Bladder microvascular endothelial cell (primary cell): ENCODE measurements around the gene SAMD4B. TPM values are rescaled to one million over a fixed set of nuclear protein-coding genes. Genes with fewer than 3 reads are reported as not detected.

Experiments
- total RNA-seq: library from RNA; depleted of rRNA; stranded (reverse); fragments of >200 nt; gene quantifications from 2 replicates; pipeline ENCODE4 v1.2.3, GENCODE V29; 2014

Gene SAMD4B, protein sequence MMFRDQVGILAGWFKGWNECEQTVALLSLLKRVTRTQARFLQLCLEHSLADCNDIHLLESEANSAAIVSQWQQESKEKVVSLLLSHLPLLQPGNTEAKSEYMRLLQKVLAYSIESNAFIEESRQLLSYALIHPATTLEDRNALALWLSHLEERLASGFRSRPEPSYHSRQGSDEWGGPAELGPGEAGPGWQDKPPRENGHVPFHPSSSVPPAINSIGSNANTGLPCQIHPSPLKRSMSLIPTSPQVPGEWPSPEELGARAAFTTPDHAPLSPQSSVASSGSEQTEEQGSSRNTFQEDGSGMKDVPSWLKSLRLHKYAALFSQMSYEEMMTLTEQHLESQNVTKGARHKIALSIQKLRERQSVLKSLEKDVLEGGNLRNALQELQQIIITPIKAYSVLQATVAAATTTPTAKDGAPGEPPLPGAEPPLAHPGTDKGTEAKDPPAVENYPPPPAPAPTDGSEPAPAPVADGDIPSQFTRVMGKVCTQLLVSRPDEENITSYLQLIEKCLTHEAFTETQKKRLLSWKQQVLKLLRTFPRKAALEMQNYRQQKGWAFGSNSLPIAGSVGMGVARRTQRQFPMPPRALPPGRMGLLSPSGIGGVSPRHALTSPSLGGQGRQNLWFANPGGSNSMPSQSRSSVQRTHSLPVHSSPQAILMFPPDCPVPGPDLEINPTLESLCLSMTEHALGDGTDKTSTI
- 23.3 and 39.3 TPM in 2 replicates for total RNA-seq

DNA sequence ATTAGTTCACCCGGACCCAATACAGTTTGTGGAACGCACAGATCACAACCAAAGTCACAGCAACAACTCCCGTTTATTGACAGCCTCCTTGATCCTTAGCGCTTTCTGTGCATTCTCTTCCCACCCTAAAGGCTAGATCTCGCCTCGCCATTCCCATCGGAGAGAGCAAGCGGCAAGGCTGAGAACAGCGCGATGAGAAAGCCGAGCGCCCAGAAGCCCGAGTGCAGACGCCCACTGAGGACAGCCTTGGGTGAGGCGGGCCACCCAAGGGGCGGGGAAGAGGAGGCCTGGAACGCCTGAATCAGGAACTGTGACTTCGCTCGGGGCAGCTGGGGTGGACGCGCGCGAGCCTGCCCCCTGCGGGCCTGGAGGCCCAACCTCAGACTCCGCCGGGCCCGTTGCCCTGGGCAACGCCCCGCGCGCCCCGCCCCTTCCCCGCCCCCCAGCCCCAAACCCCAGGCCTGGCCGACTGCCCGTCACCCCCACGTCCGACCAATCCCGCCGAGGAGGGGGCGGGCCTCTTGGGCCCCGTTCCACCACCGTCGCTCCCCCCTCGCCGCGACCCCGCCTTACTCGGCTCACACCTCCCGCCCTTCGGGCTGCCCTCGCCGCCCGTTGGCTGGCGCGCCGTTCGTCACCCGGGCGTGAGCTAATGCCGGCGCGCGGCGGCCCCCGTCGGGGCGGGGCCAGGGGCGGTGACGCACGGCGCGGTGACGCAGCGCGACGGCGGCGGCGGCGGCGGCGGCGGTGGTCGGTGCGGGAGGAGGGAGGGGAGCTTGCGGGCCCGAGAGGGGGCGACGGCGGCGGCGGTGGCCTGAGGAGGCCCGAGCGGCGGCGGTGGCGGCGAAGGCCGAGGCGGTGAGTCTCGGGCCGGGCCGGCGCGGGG lies at the start of gene SAMD4B:
TSS of gene SAMD4B (plus strand) at position 703 of the 886 bp plus-strand sequence. CDS start 14,473 bp downstream, outside the sequence.

DNA sequence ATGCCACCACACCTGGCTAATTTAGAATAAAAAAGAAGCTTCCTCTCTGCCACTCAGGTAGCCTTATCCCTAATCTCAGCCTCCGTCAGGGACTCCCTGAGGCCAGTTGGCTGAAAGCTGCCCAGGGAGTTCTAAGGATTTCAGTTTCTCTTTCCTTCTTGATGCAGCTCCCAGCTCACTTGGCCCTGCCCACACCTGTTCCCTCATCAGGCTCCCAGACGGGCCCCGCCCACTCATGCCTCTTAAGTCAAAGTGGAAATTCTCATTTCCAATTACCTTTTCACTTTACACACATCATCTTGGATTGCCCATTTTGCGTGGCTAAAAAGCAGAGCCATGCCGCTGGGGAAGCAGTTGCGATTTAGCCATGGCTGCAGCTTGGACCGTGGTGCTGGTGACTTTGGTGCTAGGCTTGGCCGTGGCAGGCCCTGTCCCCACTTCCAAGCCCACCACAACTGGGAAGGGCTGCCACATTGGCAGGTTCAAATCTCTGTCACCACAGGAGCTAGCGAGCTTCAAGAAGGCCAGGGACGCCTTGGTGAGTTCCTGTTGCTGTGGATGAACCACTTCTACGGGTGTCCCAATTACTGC lies 46.1 kb upstream of the SAMD4B start, which contains the start of gene IFNL1:
TSS of gene IFNL1 (plus strand) at position 353 of the 591 bp plus-strand sequence. CDS start at position 368, 15 bp downstream.

DNA sequence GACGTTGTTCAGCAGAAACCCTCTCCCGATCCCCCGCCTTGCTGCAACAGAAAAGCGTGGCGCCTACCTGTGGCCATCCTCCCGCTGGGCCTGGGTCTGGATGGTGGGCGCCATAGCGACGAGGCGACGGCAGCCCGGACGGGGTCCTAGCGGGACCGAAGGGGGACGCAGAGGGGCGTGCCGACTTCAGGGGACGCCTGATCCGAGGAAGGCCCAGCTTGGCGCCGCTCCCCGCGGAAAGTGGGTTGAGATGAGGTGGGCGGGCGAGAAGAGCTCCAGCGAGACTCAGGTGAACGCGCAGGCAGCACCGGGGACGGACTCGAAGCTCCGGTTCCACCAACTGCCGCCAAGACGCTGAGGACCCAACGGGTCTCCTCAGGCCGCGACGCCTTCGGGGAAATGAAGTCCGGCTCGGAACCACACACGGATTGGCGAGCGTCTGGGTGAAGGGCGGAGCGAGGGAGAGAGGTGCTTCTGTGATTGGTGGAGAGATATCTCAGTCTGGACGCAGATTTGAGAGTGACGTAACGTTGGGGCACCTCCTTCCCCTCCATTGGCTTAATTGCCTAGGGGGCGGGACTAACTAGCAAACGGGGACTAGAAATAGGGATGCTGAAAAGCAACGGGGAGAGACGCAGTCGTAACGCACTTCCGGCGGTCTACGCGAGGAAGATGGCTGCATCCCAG lies 48.7 kb downstream of the SAMD4B start, which contains the start of the genes MED29 and PAF1:
TSS of gene MED29 (plus strand) at position 628 of the 687 bp plus-strand sequence. CDS start at position 673, 45 bp downstream.
TSS of gene PAF1 (minus strand) at position 356 of the 687 bp plus-strand sequence. CDS start at position 114, 242 bp downstream.

DNA sequence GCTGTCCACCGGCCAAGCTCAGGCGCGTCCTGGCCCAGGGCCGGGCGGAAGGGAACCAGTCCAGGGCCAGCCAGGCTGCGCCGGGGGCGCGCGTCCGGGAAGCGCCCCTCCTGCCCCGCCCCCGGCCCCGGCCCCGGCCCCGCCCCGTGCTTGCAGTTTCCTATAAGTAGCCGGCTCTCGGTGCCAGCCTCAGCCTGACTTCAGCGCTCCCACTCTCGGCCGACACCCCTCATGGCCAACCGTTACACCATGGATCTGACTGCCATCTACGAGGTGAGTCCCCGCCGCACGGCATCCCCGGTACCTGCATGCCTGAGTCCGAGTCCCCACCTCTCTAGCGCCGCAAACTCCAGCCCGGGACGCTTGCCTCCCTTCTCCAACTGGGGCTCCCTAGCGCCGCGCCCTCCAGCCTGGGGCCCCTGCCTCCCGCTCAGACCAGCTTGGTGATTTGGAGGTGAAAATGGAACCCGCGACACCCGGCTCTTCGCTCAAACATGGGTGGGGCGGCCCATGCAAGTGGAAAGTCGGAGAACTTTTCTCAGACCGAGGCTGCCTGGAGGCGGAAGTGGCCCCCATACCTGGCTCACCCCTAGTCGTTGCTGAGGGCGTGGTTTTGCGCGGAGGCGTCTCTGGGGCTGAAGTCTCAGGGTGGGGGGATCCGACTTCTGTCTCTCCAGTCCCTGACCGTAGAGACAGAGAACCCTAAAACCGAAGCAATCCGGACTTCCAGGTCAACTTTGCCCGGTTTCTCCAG lies 64.6 kb downstream of the SAMD4B start, which contains the start of gene ZFP36:
TSS of gene ZFP36 (plus strand) at position 192 of the 754 bp plus-strand sequence. CDS start at position 250, 58 bp downstream.

DNA sequence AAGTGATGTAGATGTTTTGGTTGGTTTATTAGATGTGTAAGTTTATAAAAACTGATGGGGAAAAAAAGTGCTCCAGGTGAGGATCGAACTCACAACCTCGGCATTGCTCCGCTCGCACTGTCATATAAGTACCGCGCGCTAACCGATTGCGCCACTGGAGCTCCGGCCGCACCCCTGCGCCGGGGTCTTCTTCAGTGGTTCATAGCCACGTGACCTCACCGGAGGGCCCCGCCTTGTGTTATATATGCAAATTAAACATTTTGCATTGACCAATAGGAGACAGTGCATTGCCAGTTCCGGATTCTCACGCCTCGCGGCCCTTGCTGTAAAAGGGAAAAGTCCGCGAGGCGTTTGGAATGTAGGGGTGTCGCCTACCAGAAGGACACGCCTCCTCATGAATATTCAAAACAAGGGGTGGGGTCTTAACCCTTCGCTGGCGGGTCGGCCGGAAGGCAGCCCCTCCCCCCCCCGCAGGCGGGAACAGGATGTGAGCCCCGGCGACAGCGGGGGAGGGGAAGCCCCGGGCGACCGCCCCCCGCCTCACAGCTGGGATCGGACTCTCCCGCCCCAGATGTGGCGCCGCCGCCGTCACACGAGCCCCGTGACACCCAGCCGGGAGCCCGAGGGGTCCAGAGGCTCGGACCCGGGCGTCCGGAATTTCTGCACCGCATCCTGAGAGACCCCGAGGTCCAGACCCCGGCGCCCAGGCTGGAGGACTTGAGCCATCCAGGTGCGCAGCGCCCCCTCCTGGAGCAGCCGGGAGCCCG lies 70.1 kb downstream of the SAMD4B start, which contains the start of gene PLEKHG2:
TSS of gene PLEKHG2 (plus strand) at position 570 of the 767 bp plus-strand sequence. CDS start 1,418 bp downstream, outside the sequence.

Other genes with a start within 250 kb of the SAMD4B start
- gene PAK4, start 216.6 kb upstream of the SAMD4B start, total RNA-seq: 6.8 and 10.4 TPM in 2 replicates
- not detected in 2 replicates for gene NCCRP1, start 145.5 kb upstream of the SAMD4B start, total RNA-seq
- gene SYCN, start 138.2 kb upstream of the SAMD4B start, total RNA-seq: not detected in 2 replicates
- not detected in 2 replicates for gene IFNL3, start 97.4 kb upstream of the SAMD4B start, total RNA-seq
- gene IFNL4, start 93.6 kb upstream of the SAMD4B start, total RNA-seq: not detected in 2 replicates
- gene IFNL2, start 74.0 kb upstream of the SAMD4B start, total RNA-seq: not detected in 2 replicates
- not detected in 2 replicates for gene IFNL1, start 46.0 kb upstream of the SAMD4B start, total RNA-seq
- gene LRFN1, start 21.6 kb upstream of the SAMD4B start, total RNA-seq: 0.32 and 0.88 TPM in 2 replicates
- gene GMFG, start 6.4 kb upstream of the SAMD4B start, total RNA-seq: 104 and 212 TPM in 2 replicates
- 31.6 and 34.5 TPM in 2 replicates for gene PAF1, start 48.7 kb downstream of the SAMD4B start, total RNA-seq
- gene MED29, start 49.0 kb downstream of the SAMD4B start, total RNA-seq: 8.7 and 11.2 TPM in 2 replicates
- 0.49 and 1.9 TPM in 2 replicates for gene ZFP36, start 64.4 kb downstream of the SAMD4B start, total RNA-seq
- 7.8 and 24.2 TPM in 2 replicates for gene PLEKHG2, start 70.2 kb downstream of the SAMD4B start, total RNA-seq
- 29.8 and 80.1 TPM in 2 replicates for gene RPS16, start 93.5 kb downstream of the SAMD4B start, total RNA-seq
- 39.0 and 72.6 TPM in 2 replicates for gene SUPT5H, start 103.2 kb downstream of the SAMD4B start, total RNA-seq
- 49.1 and 62.5 TPM in 2 replicates for gene TIMM50, start 138.4 kb downstream of the SAMD4B start, total RNA-seq
- gene DLL3, start 156.5 kb downstream of the SAMD4B start, total RNA-seq: 0.19 and 0.32 TPM in 2 replicates
- gene SELENOV, start 172.7 kb downstream of the SAMD4B start, total RNA-seq: not detected in 2 replicates
- 2.5 and 3.4 TPM in 2 replicates for gene EID2B, start 190.4 kb downstream of the SAMD4B start, total RNA-seq
- gene EID2, start 197.7 kb downstream of the SAMD4B start, total RNA-seq: 12.5 and 12.9 TPM in 2 replicates